Liver (tissue), 3 donors: ENCODE results near the gene DDX19B.

Experiments used
- CTCF ChIP-seq: fragments of 150-350 bp; IDR thresholded peaks from 2 replicates; pipeline ENCODE4 v1.5.1; 2017; ENCODE audit warnings: improper control_type of control experiment, low read depth, low read length; ENCODE audit not compliant: missing input control
- MAX ChIP-seq: IDR thresholded peaks from 2 replicates; pipeline ENCODE4 v1.6.1; 2016; ENCODE audit warnings: antibody characterized with exemption
- RAD21 ChIP-seq, 2 donors: IDR thresholded peaks; 2 replicates each; pipeline ENCODE4 v1.6.1; 2016; ENCODE audit warnings: antibody characterized with exemption in 2 of 2, mild to moderate bottlenecking in 2 of 2
- REST ChIP-seq: IDR thresholded peaks from 2 replicates; pipeline ENCODE4 v1.6.1; 2016; ENCODE audit warnings: antibody characterized with exemption, mild to moderate bottlenecking
- TAF1 ChIP-seq: conservative IDR thresholded peaks from 2 replicates; pipeline ENCODE4 v1.6.1; 2016; ENCODE audit warnings: antibody characterized with exemption, mild to moderate bottlenecking
- YY1 ChIP-seq: IDR thresholded peaks from 2 replicates; pipeline ENCODE4 v1.6.1; 2016; ENCODE audit warnings: antibody characterized with exemption, mild to moderate bottlenecking
- donor health status: healthy.
- donor health status: healthy.

- TF ChIP-seq CTCF (no peak), TAF1 (peak; percentile 68), RAD21 (IDR thresholded peaks at IDR 0.05) (no peak), YY1 (peak; percentile 61), MAX (peak; percentile 47), REST (peak; percentile 47)
Observed at GRCh38 chr16:70298988-70299938, at the start of gene DDX19B.
